Astrocyte of the cerebellum (primary cell): ENCODE results near the gene AMT.
A peak's percentile ranks its signal among the peaks of the same experiment; 100 is the strongest.

ENCODE experiments used
- DNase-seq: peaks from one replicate; pipeline ENCODE4 v3.0.0-alpha.2; 2011; ENCODE audit warnings: low read depth
- H3K4me3 ChIP-seq: 2 replicates; pipeline ENCODE4 v1.5.1; 2011; ENCODE audit warnings: mild to moderate bottlenecking, low read depth, low read length, moderate library complexity
- in situ Hi-C: cut with HindIII; loops from 2 replicates; pipeline ENCODE4 v1.10.0; 2017; ENCODE audit warnings: low sequenced_read_pairs
- TF ChIP-seq, protein P1 (sequence below): IDR thresholded peaks from 2 replicates; pipeline ENCODE4 v1.5.1; 2012; ENCODE audit warnings: low read length, low read depth, moderate library complexity, mild to moderate bottlenecking; ENCODE audit errors: missing control alignments

Gene AMT

DNA sequence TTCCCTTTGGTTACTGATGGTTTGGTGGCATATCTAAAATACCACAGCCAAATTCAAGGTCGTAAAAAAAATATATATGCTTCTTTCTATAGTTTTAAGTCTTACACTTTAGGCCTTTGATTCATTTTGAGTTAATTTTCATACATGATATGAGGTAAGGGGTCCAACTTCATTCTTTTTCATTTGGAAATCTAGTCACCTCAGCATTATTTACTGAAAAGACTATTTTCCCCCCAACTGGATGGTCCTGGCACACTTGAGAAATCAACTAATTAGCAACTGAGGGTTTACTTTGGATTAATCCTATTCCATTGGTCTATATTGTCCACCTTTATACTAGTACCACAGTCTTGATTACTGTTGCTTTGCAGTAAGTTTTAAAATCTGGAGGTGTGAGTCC is 36.7 kb downstream of the AMT start:
- H3K4me3 ChIP-seq = no peak overlapping the region
- DNase-seq = no peak
- TF ChIP-seq, protein P1, sequence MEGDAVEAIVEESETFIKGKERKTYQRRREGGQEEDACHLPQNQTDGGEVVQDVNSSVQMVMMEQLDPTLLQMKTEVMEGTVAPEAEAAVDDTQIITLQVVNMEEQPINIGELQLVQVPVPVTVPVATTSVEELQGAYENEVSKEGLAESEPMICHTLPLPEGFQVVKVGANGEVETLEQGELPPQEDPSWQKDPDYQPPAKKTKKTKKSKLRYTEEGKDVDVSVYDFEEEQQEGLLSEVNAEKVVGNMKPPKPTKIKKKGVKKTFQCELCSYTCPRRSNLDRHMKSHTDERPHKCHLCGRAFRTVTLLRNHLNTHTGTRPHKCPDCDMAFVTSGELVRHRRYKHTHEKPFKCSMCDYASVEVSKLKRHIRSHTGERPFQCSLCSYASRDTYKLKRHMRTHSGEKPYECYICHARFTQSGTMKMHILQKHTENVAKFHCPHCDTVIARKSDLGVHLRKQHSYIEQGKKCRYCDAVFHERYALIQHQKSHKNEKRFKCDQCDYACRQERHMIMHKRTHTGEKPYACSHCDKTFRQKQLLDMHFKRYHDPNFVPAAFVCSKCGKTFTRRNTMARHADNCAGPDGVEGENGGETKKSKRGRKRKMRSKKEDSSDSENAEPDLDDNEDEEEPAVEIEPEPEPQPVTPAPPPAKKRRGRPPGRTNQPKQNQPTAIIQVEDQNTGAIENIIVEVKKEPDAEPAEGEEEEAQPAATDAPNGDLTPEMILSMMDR = no peak
- in situ Hi-C loops = no loop called here

DNA sequence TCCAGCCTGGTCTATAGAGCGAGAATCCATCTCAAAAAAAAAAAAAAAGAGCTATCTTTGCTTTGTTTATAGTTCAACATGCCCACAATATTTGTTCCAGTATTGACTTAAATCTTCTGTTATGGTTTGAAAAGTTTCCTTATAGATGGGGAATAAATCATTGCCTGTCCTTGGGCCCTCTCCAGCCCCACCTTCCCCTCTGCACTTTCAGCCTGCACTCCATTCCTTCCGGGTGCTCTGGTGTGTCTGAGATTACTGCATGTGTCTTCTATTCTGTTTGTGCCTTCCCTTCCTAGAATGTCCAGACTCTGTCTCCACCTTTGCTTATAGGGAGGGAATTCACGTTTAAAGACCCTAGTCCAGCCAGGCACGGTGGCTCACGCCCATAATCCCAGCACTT is 38.9 kb downstream of the AMT start:
- TF ChIP-seq, protein P1 = no peak
- DNase-seq = no peak
- in situ Hi-C loops = no loop called here
- H3K4me3 ChIP-seq = no peak overlapping the region

DNA sequence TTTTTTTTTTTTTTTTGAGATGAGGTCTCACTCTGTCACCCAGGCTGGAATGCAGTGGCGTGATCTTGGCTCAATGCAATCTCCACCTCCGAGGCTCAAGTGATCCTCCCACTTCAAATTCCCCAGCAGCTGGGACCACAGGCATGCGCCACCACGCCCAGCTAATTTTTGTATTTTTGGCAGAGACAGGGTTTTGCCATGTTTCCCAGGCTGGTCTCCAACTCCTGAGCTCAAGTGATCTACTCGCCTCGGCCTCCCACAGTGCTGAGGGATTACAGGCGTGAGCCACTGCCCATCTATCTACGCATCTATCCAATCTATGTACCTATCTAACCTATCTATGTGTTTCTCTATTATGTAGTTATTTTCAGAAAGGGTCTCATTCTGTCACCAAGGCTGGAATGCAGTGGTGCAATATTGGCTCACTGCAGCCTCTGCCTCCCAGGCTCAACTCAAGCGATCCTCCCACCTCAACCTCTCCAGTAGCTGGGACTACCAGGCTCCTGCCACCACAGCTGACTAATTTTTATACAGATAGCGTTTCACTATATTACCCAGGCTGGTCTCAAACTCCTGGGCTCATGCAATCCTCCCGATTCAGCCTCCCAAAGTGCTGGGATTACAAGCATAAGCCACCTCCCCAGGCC is 43.9 kb downstream of the AMT start:
- in situ Hi-C loops = no loop called here

DNA sequence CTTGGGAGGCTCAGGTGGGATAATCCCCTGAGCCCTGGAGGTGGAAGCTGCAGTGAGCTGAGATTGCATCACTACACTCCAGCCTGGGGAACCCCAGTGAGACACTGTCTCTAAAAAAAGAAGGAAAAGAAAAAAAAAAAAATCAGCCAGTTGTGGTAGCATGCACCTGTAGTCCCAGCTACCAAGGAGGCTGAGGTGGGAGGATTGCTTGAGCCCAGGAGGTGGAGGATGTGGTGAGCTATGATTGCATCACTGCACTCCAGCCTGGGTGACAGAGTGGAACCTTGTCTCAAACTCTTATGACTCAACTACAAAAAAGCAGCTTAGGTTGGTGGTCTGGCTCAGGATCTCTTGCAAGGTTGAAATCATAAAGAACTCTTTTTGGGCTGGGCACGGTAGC is 44.8 kb downstream of the AMT start:
- TF ChIP-seq, protein P1 = no peak
- H3K4me3 ChIP-seq = no peak overlapping the region
- in situ Hi-C loops = no loop called here
- DNase-seq = no peak

More for the DNA sequence above, 43.9 kb downstream of the AMT start:
- DNase-seq = peak; percentile 65
- no peak overlapping the region for H3K4me3 ChIP-seq
- TF ChIP-seq, protein P1 = no peak

DNA sequence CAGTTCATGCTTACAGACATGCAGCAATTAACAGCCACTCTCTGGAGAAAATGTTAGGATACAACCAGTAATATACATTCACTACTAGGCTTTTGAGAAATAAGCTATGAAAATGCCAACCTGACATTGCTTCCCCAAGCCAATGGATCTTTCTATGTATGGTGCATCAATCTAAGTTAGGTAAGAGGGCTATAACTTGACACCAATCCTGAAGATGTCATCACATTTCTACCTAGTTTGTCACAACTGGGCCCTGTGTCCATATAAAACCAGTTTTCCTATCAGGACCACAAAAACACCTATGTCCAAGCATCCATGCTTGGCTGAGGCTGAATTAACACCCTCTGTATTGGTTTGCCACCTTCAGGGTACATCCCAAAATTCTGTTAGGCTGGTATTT is 50.3 kb downstream of the AMT start:
- no peak overlapping the region for H3K4me3 ChIP-seq
- in situ Hi-C loops = no loop called here
- TF ChIP-seq, protein P1 = no peak
- DNase-seq = no peak

DNA sequence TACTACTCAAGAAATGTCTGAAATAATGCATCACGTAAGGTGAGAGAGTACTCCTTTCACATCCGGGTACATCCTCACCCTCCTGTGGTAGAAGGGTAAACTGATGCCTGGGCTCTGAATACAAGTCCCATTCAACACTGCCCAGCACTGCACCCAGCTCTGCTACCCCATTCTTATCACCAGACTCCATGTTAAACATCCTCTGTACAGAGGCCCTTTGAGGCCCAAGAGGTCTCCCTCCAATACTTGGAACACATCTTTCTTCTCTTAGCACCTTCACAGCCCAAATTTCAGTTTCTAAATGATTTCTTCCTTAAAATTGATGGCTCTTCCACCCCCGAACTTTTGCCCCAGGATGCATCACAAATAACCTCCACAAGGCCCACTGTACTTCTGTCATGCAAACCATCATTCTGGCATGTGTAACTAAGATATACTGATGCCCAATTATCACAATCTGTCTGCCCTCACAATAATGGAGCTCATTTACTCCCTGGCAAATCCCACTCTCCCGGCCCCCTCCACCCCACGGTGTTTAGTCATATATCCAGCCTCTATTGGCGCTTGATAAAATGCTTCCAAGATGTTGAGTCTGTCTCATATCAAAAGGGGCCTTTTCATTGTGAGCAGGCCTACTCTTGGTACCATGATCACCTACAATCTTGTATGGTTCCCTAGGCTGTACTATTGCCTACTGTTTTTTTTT is 51.5 kb downstream of the AMT start:
- no peak for DNase-seq
- TF ChIP-seq, protein P1 = no peak
- in situ Hi-C loops = no loop called here
- no peak overlapping the region for H3K4me3 ChIP-seq
